Measurements from ENCODE around the gene SETBP1. TPM values are rescaled to one million over a fixed set of nuclear protein-coding genes. Genes with fewer than 3 reads are reported as not detected.

The SETBP1 gene
- total RNA-seq, 3 donors from 2014 or later, result 15.0 to 97.2 (median 17.8) TPM

- DNase-seq, result peak in 2 of 3 donors; percentile 60 to 85
- ATAC-seq, result peak; percentile 97
- no peak overlapping the region for H3K4me3 ChIP-seq
- H3K9me3 ChIP-seq, result no peaks in the 10 kb centered on the region
- no peaks in the 10 kb centered on the region for H3K36me3 ChIP-seq (ENCODE audit: low read depth)
- TF ChIP-seq, protein P1, sequence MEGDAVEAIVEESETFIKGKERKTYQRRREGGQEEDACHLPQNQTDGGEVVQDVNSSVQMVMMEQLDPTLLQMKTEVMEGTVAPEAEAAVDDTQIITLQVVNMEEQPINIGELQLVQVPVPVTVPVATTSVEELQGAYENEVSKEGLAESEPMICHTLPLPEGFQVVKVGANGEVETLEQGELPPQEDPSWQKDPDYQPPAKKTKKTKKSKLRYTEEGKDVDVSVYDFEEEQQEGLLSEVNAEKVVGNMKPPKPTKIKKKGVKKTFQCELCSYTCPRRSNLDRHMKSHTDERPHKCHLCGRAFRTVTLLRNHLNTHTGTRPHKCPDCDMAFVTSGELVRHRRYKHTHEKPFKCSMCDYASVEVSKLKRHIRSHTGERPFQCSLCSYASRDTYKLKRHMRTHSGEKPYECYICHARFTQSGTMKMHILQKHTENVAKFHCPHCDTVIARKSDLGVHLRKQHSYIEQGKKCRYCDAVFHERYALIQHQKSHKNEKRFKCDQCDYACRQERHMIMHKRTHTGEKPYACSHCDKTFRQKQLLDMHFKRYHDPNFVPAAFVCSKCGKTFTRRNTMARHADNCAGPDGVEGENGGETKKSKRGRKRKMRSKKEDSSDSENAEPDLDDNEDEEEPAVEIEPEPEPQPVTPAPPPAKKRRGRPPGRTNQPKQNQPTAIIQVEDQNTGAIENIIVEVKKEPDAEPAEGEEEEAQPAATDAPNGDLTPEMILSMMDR (IDR thresholded peaks at IDR 0.05), result no peak
- no peaks in the 10 kb centered on the region for H3K4me1 ChIP-seq (ENCODE audit: low read depth)
- intact Hi-C loops (cut with DNase I, micrococcal nuclease), result loop anchor here in 1 of 2 donors (10.0 kb wide), 2 partner anchors 220 to 780 kb away; no protein-coding TSS in a partner anchor
Observed at GRCh38 chr18:44895176-44895798, 214.6 kb downstream of the SETBP1 start.

DNA sequence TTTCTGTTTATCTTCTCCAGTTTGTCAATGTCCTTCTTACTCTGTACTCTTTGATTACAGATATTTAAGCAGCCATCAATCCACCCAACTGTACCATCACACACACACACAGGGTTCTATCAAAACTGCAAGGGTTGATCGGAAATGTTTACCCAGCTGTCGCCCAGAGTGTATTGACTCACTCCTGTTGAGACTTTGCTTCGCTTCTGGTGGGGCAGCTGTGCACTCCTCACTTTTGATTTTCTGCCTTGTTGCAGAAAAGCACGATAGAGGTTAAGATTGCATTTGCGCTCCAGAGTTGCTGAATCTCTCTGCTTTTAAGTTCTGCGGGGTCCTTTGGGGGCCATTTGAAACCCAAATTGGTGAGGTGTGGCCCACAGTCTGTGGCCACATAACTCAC lies 216.2 kb downstream of the SETBP1 start:
- TF ChIP-seq, protein P1 (IDR thresholded peaks at IDR 0.05), result no peak
- H3K4me1 ChIP-seq (ENCODE audit: low read depth), result no peaks in the 10 kb centered on the region
- no peak for DNase-seq
- no peaks in the 10 kb centered on the region for H3K36me3 ChIP-seq (ENCODE audit: low read depth)
- no peaks in the 10 kb centered on the region for H3K9me3 ChIP-seq
- intact Hi-C loops (cut with DNase I, micrococcal nuclease), result loop anchor here in 1 of 2 donors (10.0 kb wide), 2 partner anchors 222 to 782 kb away; no protein-coding TSS in a partner anchor
- ATAC-seq, result peak; percentile 57
- no peak overlapping the region for H3K4me3 ChIP-seq

GRCh38 chr18:44897411-44897810 lies 216.7 kb downstream of the SETBP1 start:
- Histone ChIP-seq H3K4me3 (no peak overlapping the region), H3K9me3 (no peaks in the 10 kb centered on the region), H3K36me3 (ENCODE audit: low read depth) (no peaks in the 10 kb centered on the region), H3K4me1 (ENCODE audit: low read depth) (no peaks in the 10 kb centered on the region)
- no peak for ATAC-seq
- TF ChIP-seq, protein P1 (IDR thresholded peaks at IDR 0.05), result no peak
- no peak for DNase-seq
- intact Hi-C loops (cut with DNase I, micrococcal nuclease), result loop anchor here in 1 of 2 donors (10.0 kb wide), 2 partner anchors 223 to 783 kb away; no protein-coding TSS in a partner anchor

DNA sequence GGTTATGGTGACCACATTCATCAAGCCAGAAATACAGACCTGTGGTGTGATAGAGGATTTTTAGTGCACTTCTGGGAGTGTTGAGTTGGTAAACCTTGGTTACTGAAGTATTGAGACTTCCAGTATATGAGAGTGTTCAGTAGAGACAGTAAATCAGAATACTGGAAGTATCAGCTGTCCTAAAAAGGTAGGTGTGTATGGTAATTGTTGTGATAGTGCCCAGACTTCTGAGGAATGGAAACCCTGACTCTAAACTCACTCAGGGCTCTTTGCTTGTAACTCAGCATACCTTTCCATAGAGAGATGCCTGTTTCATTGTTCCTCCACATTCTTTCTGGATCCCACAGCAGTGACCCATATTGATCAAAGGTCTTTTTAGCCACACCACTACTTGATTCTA lies 217.1 kb downstream of the SETBP1 start:
- Histone ChIP-seq H3K36me3 (ENCODE audit: low read depth) (no peaks in the 10 kb centered on the region), H3K4me3 (no peak overlapping the region), H3K4me1 (ENCODE audit: low read depth) (no peaks in the 10 kb centered on the region), H3K9me3 (no peaks in the 10 kb centered on the region)
- DNase-seq (no peak), ATAC-seq (no peak)
- TF ChIP-seq, protein P1 (IDR thresholded peaks at IDR 0.05), result no peak
- intact Hi-C loops (cut with DNase I, micrococcal nuclease), result loop anchor here in 1 of 2 donors (10.0 kb wide), 2 partner anchors 223 to 783 kb away; no protein-coding TSS in a partner anchor

DNA sequence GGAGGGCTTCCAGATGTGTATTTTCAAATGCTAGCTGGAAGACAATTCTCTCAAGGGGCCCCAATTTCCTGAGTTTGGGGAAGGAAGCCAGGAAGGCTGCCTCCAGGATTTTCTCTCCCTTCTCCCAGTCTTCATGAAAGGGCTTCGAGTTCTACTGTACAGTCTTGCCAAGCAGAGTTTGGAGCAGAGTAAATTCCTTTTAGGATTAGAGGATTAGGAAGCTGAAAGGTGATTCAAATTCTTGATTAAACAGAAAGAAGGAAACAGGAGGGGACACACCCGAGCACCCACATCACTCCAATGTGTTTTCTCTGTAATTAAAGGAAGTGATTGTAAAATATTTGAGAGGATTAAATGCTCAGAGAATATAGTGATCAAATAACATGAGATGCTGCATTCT lies 217.8 kb downstream of the SETBP1 start:
- Histone ChIP-seq H3K36me3 (ENCODE audit: low read depth) (no peaks in the 10 kb centered on the region), H3K9me3 (no peaks in the 10 kb centered on the region), H3K4me1 (ENCODE audit: low read depth) (no peaks in the 10 kb centered on the region), H3K4me3 (no peak overlapping the region)
- DNase-seq (no peak), ATAC-seq (no peak)
- TF ChIP-seq, protein P1 (IDR thresholded peaks at IDR 0.05), result no peak
- intact Hi-C loops (cut with DNase I, micrococcal nuclease), result loop anchor here in 1 of 2 donors (10.0 kb wide), 2 partner anchors 224 to 784 kb away; no protein-coding TSS in a partner anchor

Data from mucosa of descending colon (tissue), 3 donors.